Stimulated activated CD4-positive, alpha-beta T cell treated with anti-CD3 and anti-CD28 coated beads, TNF-alpha, amount 100 ng/mL, for 4 hours (primary cell): ENCODE data around the gene ANKH.

ENCODE experiments used
- DNase-seq, 3 experiments: peaks; one replicate each; pipeline ENCODE4 v3.0.0-alpha.2; 2020; ENCODE audit warnings: low read depth in 3 of 3

The ANKH gene

GRCh38 chr5:14665949-14666348 lies 205.6 kb downstream of the ANKH start:
- peak in 2 of 3 experiments; percentile 23 to 28 for DNase-seq

- no peak for DNase-seq
Measured at GRCh38 chr5:14665101-14665822, 206.3 kb downstream of the ANKH start.

- DNase-seq = peak; percentile 65 to 77 (median 74)
Measured at GRCh38 chr5:14664270-14665100, 207.1 kb downstream of the ANKH start, which contains the start of gene OTULIN. Gene OTULIN (plus strand): TSS chr5:14664718. CDS start chr5:14664826, 108 bp downstream.

- no peak for DNase-seq
Measured at GRCh38 chr5:14663734-14664269, 207.8 kb downstream of the ANKH start.

- no peak for DNase-seq
Measured at GRCh38 chr5:14662721-14663260, 208.8 kb downstream of the ANKH start.

- DNase-seq = no peak
Measured at GRCh38 chr5:14660833-14661232, 210.7 kb downstream of the ANKH start.

- no peak for DNase-seq
Measured at GRCh38 chr5:14659821-14660607, 211.6 kb downstream of the ANKH start.

- no peak for DNase-seq
Measured at GRCh38 chr5:14656898-14657297, 214.7 kb downstream of the ANKH start.

- DNase-seq = no peak
Measured at GRCh38 chr5:14655146-14655741, 216.3 kb downstream of the ANKH start.
